Thymus (tissue), 14 donors: ENCODE results near the gene FTCD. TPM values are rescaled to one million over a fixed set of nuclear protein-coding genes. Genes with fewer than 3 reads are reported as not detected.
"Not testable (repeated sequence)": the region's sequence is repeated elsewhere in the genome, so short reads cannot be mapped to it uniquely, and the experiment has no call there.

Source experiments
- DNase-seq, 9 donors: peaks; one replicate each; pipeline ENCODE4 v3.0.0-alpha.2; 2013; ENCODE audit warnings: low spot score in 9 of 9, low read depth in 6 of 9, missing footprints in 1 of 9
- H3K27ac ChIP-seq, 2 donors: one replicate each; pipeline ENCODE4 v1.5.1; 2013; ENCODE audit warnings: control low read depth in 1 of 2, low read depth in 1 of 2, low read length in 1 of 2, mild to moderate bottlenecking in 1 of 2, moderate library complexity in 1 of 2
- H3K27me3 ChIP-seq, 2 donors: one replicate each; pipeline ENCODE4 v1.5.1; 2013; ENCODE audit warnings: low read length in 1 of 2; ENCODE audit not compliant: control insufficient read depth in 2 of 2, insufficient read depth in 1 of 2
- H3K36me3 ChIP-seq, 2 donors: one replicate each; pipeline ENCODE4 v1.5.1; 2013; ENCODE audit warnings: low read length in 1 of 2, mild to moderate bottlenecking in 1 of 2, moderate library complexity in 1 of 2; ENCODE audit not compliant: control insufficient read depth in 2 of 2, insufficient read depth in 2 of 2
- H3K4me1 ChIP-seq, 2 donors: one replicate each; pipeline ENCODE4 v1.5.1; 2013; ENCODE audit warnings: low read length in 2 of 2; ENCODE audit not compliant: control insufficient read depth in 2 of 2, insufficient read depth in 2 of 2
- H3K4me3 ChIP-seq, 2 donors: one replicate each; pipeline ENCODE4 v1.5.1; 2013; ENCODE audit warnings: low read length in 2 of 2, control low read depth in 1 of 2, mild to moderate bottlenecking in 1 of 2
- H3K9me3 ChIP-seq, 2 donors: one replicate each; pipeline ENCODE4 v1.5.1; 2013; ENCODE audit warnings: low read length in 1 of 2, mild to moderate bottlenecking in 1 of 2; ENCODE audit not compliant: control insufficient read depth in 2 of 2, insufficient read depth in 1 of 2
- WGBS: extraction: QIAGEN DNeasy Blood & Tissue Kit; methylation state at CpG from one replicate; pipeline ENCODE4 v1.1.7; 2013; 5-methylcytosine and 5-hydroxymethylcytosine counted together
- long read RNA-seq, 10 donors: transcript quantifications; one replicate each; lab custom pipeline, GENCODE V29; 2026
- polyA plus RNA-seq: library from polyadenylated mRNA; stranded (reverse); fragments of 200-250 nt; gene quantifications from one replicate; pipeline ENCODE4 v1.2.3, GENCODE V29; 2013
- total RNA-seq: library from RNA; stranded (reverse); fragments of 120-200 nt; gene quantifications from one replicate; pipeline ENCODE4 v1.2.4, GENCODE V29; 2013
- donor health status: healthy.

Gene FTCD, protein sequence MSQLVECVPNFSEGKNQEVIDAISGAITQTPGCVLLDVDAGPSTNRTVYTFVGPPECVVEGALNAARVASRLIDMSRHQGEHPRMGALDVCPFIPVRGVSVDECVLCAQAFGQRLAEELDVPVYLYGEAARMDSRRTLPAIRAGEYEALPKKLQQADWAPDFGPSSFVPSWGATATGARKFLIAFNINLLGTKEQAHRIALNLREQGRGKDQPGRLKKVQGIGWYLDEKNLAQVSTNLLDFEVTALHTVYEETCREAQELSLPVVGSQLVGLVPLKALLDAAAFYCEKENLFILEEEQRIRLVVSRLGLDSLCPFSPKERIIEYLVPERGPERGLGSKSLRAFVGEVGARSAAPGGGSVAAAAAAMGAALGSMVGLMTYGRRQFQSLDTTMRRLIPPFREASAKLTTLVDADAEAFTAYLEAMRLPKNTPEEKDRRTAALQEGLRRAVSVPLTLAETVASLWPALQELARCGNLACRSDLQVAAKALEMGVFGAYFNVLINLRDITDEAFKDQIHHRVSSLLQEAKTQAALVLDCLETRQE
- total RNA-seq (0.09 TPM), polyA plus RNA-seq (1.6 TPM)
- long read RNA-seq, donor 1, result 0 reads
- long read RNA-seq, donor 2, partial matches to known transcripts, result 0 of 1 reads
- long read RNA-seq, donor 2, other reads (novel, unspliced or antisense), result 0 of 1 reads
- long read RNA-seq, donor 3, result 0 reads
- long read RNA-seq, donor 4, result 0 reads
- long read RNA-seq, donor 5, result 0 reads
- long read RNA-seq, donor 6, result 0 reads
- long read RNA-seq, donor 7, result 0 reads
- long read RNA-seq, donor 8, result 0 reads
- long read RNA-seq, donor 9, result 0 reads
- long read RNA-seq, donor 10, result 0 reads

DNA sequence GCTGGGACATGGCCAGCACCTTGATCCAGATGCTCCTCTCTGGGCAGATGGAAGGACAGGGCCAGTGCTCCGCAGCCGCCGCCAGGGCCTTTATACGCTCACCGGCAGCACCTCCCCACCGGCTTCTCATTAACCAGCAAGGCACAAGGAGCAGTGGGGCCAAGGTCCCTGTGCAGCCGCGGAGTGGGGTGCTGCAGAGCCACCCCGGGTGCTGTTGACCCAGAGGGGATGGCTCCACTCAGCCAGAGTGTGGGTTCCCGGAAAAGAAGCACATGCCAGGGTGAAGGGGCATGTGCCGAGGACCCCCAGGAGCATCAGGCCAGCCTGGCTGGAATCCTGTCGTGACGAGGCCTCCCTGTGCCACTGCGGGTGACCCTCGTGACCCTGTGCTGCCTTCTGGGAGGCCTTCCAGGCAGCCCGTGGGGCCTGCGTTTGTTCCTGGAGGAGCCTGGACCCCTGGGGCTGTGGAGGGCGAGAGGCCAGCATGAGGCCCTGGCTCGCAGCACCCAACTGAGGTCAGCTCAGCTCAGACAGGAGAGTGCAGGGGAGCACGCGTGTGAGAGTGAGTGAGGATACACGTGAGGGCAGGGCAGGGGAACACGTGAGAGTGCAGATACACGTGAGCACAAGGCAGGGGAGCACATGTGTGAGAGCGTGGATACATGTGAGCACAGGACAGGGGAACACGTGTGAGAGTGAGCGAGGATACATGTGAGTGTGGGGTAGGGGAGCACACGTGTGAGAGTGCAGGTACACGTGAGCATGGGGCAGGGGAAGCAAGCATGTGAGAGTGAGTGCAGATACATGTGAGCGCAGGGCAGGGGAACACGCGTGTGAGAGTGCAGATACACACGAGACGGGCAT is at the start of gene FTCD:
TSS of gene FTCD (minus strand) at position 66 of the 864 bp plus-strand sequence. CDS start at position 10, 56 bp downstream.
- H3K27ac ChIP-seq, result no peak within 1 kb of the TSS

DNA sequence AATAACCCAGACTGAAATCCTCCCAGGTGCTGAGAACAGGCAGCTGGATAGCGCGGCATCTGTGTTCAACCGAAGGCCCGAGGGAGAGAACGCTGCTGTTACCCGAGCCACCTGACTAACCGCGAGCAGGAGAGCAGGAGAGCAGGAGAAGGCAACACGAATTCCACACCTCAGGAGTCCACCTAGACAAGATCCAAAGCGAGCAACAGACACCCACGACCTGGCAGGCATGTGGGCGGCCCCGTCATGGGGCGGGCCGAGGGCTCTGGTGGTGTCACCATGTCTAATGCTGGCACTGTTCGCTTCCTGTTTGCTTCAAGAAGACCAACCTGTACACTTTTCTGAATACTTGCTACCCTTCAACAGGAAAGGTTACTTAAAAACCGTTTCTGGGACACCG is 49.8 kb upstream of the FTCD start:
- no peak for DNase-seq
- H3K27ac ChIP-seq, result no peak overlapping the region
- H3K4me1 ChIP-seq, result no peaks in the 10 kb centered on the region
- peaks cover 34 to 37% of the 10 kb centered on the region in 2 donors for H3K36me3 ChIP-seq
- no peaks in the 10 kb centered on the region for H3K27me3 ChIP-seq
- no peak overlapping the region for H3K4me3 ChIP-seq
- 96% methylated on average over 18 of the region's 18 CpGs for WGBS
- H3K9me3 ChIP-seq, result no peaks in the 10 kb centered on the region

More for the DNA sequence above, at the start of gene FTCD:
- H3K9me3 ChIP-seq, result no peaks in the 10 kb centered on the region
- H3K4me1 ChIP-seq, result peaks cover 0 to 8% of the 10 kb centered on the region in 2 donors
- no peak for DNase-seq
- H3K27me3 ChIP-seq, result no peaks in the 10 kb centered on the region
- H3K4me3 ChIP-seq, result no peak within 1 kb of the TSS
- H3K36me3 ChIP-seq, result no peaks in the 10 kb centered on the region
- WGBS, result 97% methylated on average over 34 of the region's 34 CpGs

DNA sequence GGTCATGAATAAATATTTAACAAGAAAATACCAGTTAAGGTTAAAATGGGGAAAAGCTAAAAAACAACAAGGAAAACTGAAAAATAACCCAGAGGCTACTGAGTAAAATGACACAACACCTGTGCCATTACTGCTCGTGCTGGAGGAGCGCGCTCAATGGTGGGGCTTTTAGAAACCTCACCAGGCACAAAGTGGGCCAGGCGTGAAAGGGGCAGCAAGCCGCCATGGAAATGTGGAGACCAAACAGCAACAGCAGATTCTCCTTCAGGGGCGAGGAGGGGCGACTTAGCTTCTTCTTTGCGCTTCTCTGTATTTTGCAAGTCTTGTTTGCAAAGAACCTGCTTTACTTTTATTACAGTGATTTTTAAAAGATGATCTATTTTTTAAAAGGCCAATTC is 47.8 kb upstream of the FTCD start:
- H3K4me1 ChIP-seq, result no peaks in the 10 kb centered on the region
- no peak overlapping the region for H3K27ac ChIP-seq
- no peak for DNase-seq
- H3K27me3 ChIP-seq, result no peaks in the 10 kb centered on the region
- H3K9me3 ChIP-seq, result no peaks in the 10 kb centered on the region
- over 99% methylated on average over 8 of the region's 8 CpGs for WGBS
- peaks cover 34 to 35% of the 10 kb centered on the region in 2 donors for H3K36me3 ChIP-seq
- H3K4me3 ChIP-seq, result no peak overlapping the region

DNA sequence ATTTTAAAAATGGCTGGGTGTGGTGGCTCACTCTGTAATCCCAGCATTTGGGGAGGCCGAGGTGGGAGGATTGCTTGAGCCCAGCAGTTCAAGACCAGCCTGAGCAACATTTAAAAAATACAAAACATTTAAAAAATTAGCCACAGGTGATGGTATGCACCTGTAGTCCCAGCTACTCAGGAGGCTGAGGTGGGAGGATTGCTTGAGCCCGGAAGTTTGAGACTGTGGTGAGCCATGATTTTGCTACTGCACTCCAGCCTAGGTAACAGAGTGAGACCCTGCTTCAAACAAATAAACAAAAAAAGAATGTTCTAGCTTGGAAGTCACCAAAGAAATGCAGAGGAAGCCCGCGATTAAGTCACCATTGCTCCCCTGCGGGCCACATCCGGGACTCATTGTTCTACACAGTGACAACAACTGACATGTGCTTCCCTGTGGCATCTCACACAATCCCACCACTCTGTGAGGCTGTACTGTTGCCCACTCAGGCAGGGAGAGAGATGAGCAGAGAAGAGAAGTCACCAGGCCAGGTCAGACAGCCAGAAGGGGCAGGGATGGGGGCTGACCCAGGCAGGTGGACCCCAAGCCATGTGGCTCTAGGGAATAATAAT is 47.3 kb upstream of the FTCD start:
- peaks cover 34 to 35% of the 10 kb centered on the region in 2 donors for H3K36me3 ChIP-seq
- H3K27ac ChIP-seq, result no peak overlapping the region
- no peaks in the 10 kb centered on the region for H3K4me1 ChIP-seq
- H3K9me3 ChIP-seq, result no peaks in the 10 kb centered on the region
- H3K27me3 ChIP-seq, result no peaks in the 10 kb centered on the region
- DNase-seq, result no peak
- 98% methylated on average over 6 of the region's 6 CpGs for WGBS
- H3K4me3 ChIP-seq, result no peak overlapping the region

DNA sequence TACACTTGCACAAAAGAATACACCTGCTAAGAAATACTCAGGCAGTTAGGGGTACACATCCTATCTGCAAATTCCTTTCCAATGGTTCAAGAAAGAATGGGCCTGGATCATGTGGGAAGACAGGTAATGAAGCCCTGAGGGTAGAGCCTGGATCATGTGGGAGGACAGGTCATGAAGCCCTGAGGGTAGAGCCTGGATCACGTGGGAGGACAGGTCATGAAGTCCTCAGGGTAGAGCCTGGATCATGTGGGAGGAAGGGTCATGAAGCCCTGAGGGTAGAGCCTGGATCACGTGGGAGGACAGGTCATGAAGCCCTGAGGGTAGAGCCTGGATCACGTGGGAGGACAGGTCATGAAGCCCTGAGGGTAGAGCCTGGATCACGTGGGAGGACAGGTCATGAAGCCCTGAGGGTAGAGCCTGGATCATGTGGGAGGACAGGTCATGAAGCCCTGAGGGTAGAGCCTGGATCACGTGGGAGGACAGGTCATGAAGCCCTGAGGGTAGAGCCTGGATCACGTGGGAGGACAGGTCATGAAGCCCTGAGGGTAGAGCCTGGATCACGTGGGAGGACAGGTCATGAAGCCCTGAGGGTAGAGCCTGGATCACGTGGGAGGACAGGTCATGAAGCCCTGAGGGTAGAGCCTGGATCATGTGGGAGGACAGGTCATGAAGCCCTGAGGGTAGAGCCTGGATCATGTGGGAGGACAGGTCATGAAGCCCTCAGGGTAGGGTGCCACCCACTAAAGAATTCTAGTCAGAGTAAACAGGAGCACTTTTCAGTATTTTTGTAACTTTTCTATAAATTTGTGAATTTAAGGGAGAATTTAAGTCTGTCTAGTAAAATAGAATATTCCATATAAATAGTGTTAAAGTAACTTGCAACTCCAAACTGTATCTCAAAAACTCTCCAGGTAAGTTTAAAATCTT is 45.8 kb upstream of the FTCD start:
- peaks cover 25 to 32% of the 10 kb centered on the region in 2 donors for H3K36me3 ChIP-seq
- not testable (repeated sequence) for H3K27ac ChIP-seq, DNase-seq, H3K4me1 ChIP-seq, H3K27me3 ChIP-seq, H3K4me3 ChIP-seq, H3K9me3 ChIP-seq
- WGBS, result 98% methylated on average over 3 of the region's 8 CpGs

DNA sequence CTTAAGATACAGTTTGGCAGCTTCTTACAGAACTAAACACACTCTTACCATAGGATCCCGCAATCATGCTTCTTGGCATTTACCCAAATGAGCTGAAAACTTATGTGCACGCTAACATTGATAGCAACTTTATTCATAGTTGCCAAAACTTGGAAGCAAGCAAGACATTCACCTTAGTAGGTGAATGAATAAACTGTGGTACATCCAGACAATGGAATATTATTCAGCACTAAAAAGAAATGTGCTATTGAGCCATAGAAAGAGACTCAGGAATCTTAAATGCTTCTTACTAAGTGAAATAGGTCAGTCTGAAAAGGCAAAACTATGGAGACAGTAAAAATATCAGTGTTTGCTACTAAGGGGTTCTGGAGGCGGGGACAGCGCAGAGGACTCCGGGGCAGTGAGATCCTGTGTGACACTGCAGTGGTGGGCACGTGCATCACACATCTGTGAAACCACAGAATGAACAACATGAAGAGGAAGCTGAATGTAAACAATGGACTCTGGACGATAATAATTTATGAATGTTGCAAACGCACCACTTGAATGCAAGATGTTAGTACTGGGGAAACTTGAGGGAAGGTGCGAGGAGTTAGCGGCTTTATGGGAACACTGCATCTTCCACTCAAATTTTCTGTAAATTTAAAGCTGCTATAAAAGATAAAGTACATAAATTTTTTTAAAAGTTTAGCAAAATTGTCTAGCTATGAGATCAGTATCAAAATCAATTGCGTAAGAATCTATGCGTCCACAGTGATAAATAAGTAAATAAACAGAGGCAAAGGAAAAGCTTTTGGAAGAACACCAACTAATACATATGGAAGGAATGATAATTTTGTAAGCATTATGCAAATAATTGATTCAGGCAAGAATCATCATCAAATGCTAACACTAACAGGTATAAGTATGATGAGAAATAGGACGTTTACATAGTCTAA is 44.3 kb upstream of the FTCD start:
- H3K4me3 ChIP-seq, result no peak overlapping the region
- peaks cover 25 to 26% of the 10 kb centered on the region in 2 donors for H3K36me3 ChIP-seq
- no peak for DNase-seq
- H3K27ac ChIP-seq, result no peak overlapping the region
- H3K27me3 ChIP-seq, result no peaks in the 10 kb centered on the region
- 86% methylated on average over 13 of the region's 13 CpGs for WGBS
- no peaks in the 10 kb centered on the region for H3K9me3 ChIP-seq
- H3K4me1 ChIP-seq, result no peaks in the 10 kb centered on the region

DNA sequence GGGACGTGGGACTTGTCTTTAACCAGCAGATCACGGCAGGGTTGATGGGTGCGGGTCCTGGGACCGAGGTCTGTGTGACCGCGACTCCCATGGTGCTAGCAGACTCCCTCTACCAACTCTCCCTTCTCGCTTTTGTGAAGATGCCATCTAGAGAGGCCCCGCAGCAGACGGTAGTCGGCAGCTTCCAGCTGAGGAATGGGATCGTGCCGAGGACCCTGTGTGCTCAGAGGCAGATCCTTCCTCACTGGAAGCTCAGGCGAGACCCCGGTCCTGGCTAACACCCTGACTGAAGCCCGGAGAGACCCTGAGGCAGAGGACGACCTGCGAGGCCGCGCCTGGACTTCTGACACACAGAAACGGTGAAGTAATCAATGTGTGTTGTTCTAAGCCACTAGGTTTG is 41.4 kb upstream of the FTCD start:
- Histone ChIP-seq H3K27me3 (no peaks in the 10 kb centered on the region), H3K4me1 (no peaks in the 10 kb centered on the region), H3K9me3 (no peaks in the 10 kb centered on the region), H3K27ac (no peak overlapping the region), H3K36me3 (peaks cover 32 to 33% of the 10 kb centered on the region in 2 donors), H3K4me3 (no peak overlapping the region)
- 93% methylated on average over 20 of the region's 20 CpGs for WGBS
- no peak for DNase-seq
